DMS79 (cell line): ENCODE data around the gene TBX20.
A peak's percentile ranks its signal among the peaks of the same experiment; 100 is the strongest.
"Not testable (repeated sequence)": the region's sequence is repeated elsewhere in the genome, so short reads cannot be mapped to it uniquely, and the experiment has no call there.

Experiments used
- DNase-seq: peaks from one replicate; lab custom pipeline; 2025; lab: John Stamatoyannopoulos, UW

TBX20 gene

GRCh38 chr7:35220176-35220575, 33.7 kb downstream of the TBX20 start:
- DNase-seq = not testable (repeated sequence)

- not testable (repeated sequence) for DNase-seq
Measured at GRCh38 chr7:35216033-35216432, 37.9 kb downstream of the TBX20 start.

- DNase-seq = not testable (repeated sequence)
Measured at GRCh38 chr7:35215063-35215462, 38.8 kb downstream of the TBX20 start.

- not testable (repeated sequence) for DNase-seq
Measured at GRCh38 chr7:35206924-35207323, 47.0 kb downstream of the TBX20 start.

- DNase-seq = not testable (repeated sequence)
Measured at GRCh38 chr7:35204850-35205249, 49.0 kb downstream of the TBX20 start.

GRCh38 chr7:35204031-35204430, 49.9 kb downstream of the TBX20 start:
- not testable (repeated sequence) for DNase-seq

GRCh38 chr7:35202353-35202752, 51.5 kb downstream of the TBX20 start:
- DNase-seq = not testable (repeated sequence)

GRCh38 chr7:35200170-35200569, 53.7 kb downstream of the TBX20 start:
- not testable (repeated sequence) for DNase-seq

GRCh38 chr7:35198370-35199140, 55.3 kb downstream of the TBX20 start:
- not testable (repeated sequence) for DNase-seq

- DNase-seq = not testable (repeated sequence)
Measured at GRCh38 chr7:35191571-35191970, 62.3 kb downstream of the TBX20 start.

- DNase-seq = not testable (repeated sequence)
Measured at GRCh38 chr7:35190146-35190773, 63.6 kb downstream of the TBX20 start.

- peak; percentile 6 for DNase-seq
Measured at GRCh38 chr7:35186751-35187150, 67.1 kb downstream of the TBX20 start.

- peak; percentile 55 for DNase-seq
Measured at GRCh38 chr7:35185908-35186731, 67.8 kb downstream of the TBX20 start.

- not testable (repeated sequence) for DNase-seq
Measured at GRCh38 chr7:35185578-35185907, 68.4 kb downstream of the TBX20 start.

GRCh38 chr7:35184961-35185360, 68.9 kb downstream of the TBX20 start:
- DNase-seq = not testable (repeated sequence)

- DNase-seq = not testable (repeated sequence)
Measured at GRCh38 chr7:35183873-35184503, 69.9 kb downstream of the TBX20 start.

- DNase-seq = not testable (repeated sequence)
Measured at GRCh38 chr7:35180665-35181064, 73.2 kb downstream of the TBX20 start.

GRCh38 chr7:35173176-35173575, 80.7 kb downstream of the TBX20 start:
- DNase-seq = not testable (repeated sequence)

GRCh38 chr7:35172131-35172530, 81.8 kb downstream of the TBX20 start:
- not testable (repeated sequence) for DNase-seq

GRCh38 chr7:35167658-35168057, 86.2 kb downstream of the TBX20 start:
- DNase-seq = not testable (repeated sequence)

GRCh38 chr7:35167158-35167557, 86.7 kb downstream of the TBX20 start:
- DNase-seq = not testable (repeated sequence)
